Colonic mucosa (tissue), 4 donors: ENCODE measurements around the gene CCDC136. TPM values are rescaled to one million over a fixed set of nuclear protein-coding genes. Genes with fewer than 3 reads are reported as not detected.
A peak's percentile ranks its signal among the peaks of the same experiment; 100 is the strongest.

Experiments
- DNase-seq: peaks from one replicate; pipeline ENCODE4 v3.0.0-alpha.2; 2020
- H3K27ac ChIP-seq: fragments of 200-600 bp; one replicate; pipeline ENCODE4 v1.8.0; 2021
- H3K27me3 ChIP-seq: fragments of 200-600 bp; one replicate; pipeline ENCODE4 v1.8.0; 2021
- H3K36me3 ChIP-seq: fragments of 200-600 bp; one replicate; pipeline ENCODE4 v1.8.0; 2021
- H3K4me1 ChIP-seq: fragments of 200-600 bp; one replicate; pipeline ENCODE4 v1.8.0; 2021; ENCODE audit warnings: mild to moderate bottlenecking
- H3K4me3 ChIP-seq: fragments of 200-600 bp; one replicate; pipeline ENCODE4 v1.8.0; 2021
- H3K9ac ChIP-seq, 2 donors: one replicate each; pipeline ENCODE4 v1.7.0; 2013; ENCODE audit warnings: control low read depth in 2 of 2, low read depth in 2 of 2, low read length in 2 of 2
- H3K9me3 ChIP-seq: fragments of 200-600 bp; one replicate; pipeline ENCODE4 v1.8.0; 2021
- intact Hi-C: fragments of 100-400 bp; cut with DNase I; formaldehyde crosslinking; loops from one replicate; pipeline ENCODE4 v1.14.1; 2022
- total RNA-seq, 2 donors: library from RNA; stranded (reverse); fragmentation: NEBNext Ultra II Directional in 1 of 2; extraction: Animal tissue kit (Norgen Biotek cat#: 25700) in 1 of 2; gene quantifications; one replicate each; pipeline ENCODE4 v1.2.1, GENCODE V29; 2021
- TF ChIP-seq, protein P1 (sequence below): fragments of 200-600 bp; IDR thresholded peaks from one replicate; pipeline ENCODE4 v1.8.0; 2022; ENCODE audit warnings: antibody characterized with exemption, mild to moderate bottlenecking
- donor health status: healthy.
- donor health status: DM: no; HTN: no; CAD: no.
- donor health status: DM: no; HTN: no; CAD: no.

CCDC136 gene
- total RNA-seq, 2 donors from 2014 or later, result 0.64 to 5.8 TPM

DNA sequence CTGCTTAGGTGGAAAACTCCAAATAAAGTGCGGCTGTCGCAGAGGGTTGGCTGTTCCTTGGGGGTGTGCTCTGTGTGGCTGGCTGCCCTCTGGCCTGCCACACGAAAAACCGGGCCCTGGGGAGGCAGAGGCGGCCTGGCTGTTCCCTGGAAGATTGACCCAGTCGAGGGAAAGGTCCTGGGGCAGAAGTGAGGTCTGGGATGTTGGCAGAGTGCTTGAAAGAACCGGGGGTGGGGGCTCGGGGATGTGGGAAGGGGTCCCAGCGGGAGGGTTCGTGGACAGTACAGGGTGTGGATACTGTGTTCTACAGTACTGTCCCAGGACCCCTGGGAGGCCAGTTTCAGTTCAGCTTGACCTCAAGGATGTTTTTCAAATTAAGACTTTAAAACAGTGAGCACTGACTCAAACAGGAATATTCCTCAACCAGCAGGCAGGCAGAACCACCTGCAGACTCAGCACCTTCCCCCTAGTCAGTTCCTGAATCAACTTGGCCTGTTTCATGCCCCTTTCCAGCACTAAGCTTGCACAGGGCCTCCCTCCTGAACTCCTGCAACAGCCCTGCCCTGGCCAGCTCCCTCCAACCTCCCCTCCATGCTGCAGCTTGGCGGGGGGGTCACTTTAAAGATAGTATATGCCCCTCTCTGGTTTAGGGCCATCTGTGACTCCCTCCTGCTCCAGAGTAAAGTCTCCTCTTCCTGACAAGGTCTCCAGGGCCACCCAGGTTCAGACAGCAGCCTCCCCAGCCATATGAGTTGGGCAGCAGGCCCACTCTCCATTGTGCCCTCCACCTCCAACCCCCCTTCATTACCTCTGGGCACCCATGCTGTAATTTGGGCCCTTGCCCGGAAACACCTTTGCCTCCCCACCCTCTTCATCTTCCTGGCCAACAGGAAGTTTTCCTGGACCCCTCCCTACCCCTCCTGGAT lies 67.7 kb downstream of the CCDC136 start:
- no peaks in the 10 kb centered on the region for H3K36me3 ChIP-seq
- TF ChIP-seq, protein P1, sequence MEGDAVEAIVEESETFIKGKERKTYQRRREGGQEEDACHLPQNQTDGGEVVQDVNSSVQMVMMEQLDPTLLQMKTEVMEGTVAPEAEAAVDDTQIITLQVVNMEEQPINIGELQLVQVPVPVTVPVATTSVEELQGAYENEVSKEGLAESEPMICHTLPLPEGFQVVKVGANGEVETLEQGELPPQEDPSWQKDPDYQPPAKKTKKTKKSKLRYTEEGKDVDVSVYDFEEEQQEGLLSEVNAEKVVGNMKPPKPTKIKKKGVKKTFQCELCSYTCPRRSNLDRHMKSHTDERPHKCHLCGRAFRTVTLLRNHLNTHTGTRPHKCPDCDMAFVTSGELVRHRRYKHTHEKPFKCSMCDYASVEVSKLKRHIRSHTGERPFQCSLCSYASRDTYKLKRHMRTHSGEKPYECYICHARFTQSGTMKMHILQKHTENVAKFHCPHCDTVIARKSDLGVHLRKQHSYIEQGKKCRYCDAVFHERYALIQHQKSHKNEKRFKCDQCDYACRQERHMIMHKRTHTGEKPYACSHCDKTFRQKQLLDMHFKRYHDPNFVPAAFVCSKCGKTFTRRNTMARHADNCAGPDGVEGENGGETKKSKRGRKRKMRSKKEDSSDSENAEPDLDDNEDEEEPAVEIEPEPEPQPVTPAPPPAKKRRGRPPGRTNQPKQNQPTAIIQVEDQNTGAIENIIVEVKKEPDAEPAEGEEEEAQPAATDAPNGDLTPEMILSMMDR, result no peak
- intact Hi-C loops, result no loop called here
- peaks cover 8% of the 10 kb centered on the region for H3K4me1 ChIP-seq
- H3K4me3 ChIP-seq, result no peak overlapping the region
- H3K9ac ChIP-seq, result no peak overlapping the region
- no peaks in the 10 kb centered on the region for H3K27me3 ChIP-seq
- H3K27ac ChIP-seq, result no peak overlapping the region
- no peaks in the 10 kb centered on the region for H3K9me3 ChIP-seq
- no peak for DNase-seq

DNA sequence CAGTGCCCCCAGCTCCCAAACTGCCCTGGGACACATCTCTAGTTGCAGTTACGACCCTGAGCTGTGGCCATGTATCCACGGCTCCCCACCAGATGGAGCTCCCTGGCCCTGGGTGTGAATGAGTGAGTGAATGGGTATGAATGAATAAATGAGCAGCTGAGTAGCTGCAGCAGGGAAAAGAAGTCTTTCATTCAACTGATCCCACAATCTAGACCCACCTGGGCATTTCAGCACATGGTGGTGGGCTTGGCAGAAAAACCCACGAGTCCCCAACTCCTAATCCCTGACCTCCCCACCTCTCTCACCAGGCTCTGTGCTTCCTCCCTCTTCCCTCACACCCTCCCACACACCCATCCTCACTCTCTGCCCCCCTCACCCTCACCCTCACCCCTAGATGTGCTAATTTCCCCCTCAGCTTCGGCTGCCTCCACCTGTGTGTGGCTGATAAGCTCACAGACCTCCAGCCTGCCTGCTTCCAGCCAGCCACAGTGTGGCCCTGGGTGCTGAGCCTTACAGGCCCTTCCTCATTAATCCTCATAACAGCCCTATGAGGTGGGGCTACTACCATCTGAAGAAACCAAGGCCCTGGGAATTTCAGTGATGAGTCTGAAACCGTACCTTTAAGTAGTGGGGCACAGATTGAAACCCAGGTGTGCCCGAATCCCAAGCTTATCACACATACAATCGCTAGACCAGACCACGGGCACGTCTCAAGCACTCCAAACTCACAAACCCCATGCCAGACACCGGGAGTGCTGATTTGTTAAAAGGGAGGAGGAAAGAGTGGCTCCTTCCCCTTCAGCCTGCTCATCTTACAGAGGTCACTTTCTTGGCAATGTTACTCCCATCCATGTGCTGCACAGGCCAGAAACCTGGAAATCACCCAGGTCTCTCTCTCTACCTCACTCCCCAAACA lies 68.6 kb downstream of the CCDC136 start:
- TF ChIP-seq, protein P1, result no peak
- no peaks in the 10 kb centered on the region for H3K9me3 ChIP-seq
- peaks cover 8% of the 10 kb centered on the region for H3K4me1 ChIP-seq
- no peaks in the 10 kb centered on the region for H3K27me3 ChIP-seq
- no peaks in the 10 kb centered on the region for H3K36me3 ChIP-seq
- intact Hi-C loops, result no loop called here
- H3K27ac ChIP-seq, result no peak overlapping the region
- DNase-seq, result peak; percentile 34
- H3K9ac ChIP-seq, result no peak overlapping the region
- no peak overlapping the region for H3K4me3 ChIP-seq

DNA sequence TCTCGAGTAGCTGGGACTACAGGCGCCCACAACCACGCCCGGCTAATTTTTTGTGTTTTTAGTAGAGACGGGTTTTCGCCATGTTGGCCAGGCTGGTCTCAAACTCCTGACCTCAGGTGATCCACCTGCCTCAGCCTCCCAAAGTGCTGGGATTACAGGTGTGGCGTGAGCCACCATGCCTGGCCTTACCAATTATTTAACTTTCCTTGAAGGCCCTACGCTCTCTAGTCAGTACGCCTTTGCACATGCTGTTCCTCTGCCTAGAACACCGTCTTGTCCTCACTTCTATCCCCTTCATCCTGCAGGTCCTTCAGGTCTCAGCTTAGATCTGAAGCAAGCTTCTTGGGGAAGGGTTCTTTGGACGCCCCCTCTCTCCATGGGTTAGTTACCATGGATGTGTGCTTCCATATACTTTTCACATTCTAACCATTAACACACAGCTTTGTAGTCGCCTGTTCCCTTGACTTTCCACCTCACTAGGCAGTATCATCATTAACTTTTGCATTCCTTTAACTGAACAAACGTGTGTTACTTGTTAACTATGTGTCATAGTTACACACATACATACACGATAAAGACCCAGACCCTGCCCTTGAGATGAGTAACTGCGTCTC lies 70.3 kb downstream of the CCDC136 start:
- no peaks in the 10 kb centered on the region for H3K9me3 ChIP-seq
- H3K4me1 ChIP-seq, result peaks cover 8% of the 10 kb centered on the region
- peak overlapping the region; percentile 16 to 53 for H3K9ac ChIP-seq
- H3K27me3 ChIP-seq, result no peaks in the 10 kb centered on the region
- no peak for DNase-seq
- TF ChIP-seq, protein P1, result no peak
- no peak overlapping the region for H3K27ac ChIP-seq
- peak overlapping the region; percentile 91 for H3K4me3 ChIP-seq
- intact Hi-C loops, result no loop called here
- H3K36me3 ChIP-seq, result no peaks in the 10 kb centered on the region

DNA sequence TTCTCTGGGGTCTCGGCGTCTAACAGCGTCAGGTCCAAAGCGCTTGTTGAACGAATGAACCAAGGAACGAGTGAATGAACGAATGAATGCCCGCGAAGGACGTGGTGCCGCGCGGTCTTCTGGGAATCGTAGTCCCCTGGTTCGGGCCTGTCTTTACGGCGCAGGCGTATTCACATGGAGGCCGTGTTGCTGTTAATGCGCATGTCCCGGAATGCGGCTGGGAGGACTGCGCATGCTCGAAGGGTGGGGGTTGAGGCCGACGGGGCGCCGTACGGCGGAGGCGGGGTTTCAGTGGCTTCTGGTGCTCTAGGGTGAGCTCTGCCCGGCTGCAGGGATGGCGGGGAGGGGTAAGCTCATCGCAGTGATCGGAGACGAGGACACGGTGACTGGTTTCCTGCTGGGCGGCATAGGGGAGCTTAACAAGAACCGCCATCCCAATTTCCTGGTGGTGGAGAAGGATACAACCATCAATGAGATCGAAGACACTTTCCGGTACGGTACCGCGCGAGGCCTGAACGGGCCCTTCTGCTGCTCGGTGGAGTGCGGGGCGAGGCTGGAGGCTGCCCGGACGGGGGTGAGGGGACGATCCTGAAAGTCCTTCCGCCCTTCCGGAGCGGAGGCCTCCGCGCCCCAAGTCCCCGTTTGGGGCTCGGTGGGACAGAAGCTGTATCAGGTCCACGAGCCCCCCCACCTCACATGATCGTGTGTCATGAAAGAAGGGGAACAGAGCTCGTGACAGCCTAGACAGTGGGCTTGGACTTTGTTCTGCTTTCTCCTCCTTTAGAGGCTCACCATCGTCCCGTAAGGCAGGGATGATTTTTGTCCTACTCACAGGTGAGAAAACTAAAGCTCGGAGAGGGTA lies 71.0 kb downstream of the CCDC136 start, which contains the start of gene ATP6V1F:
ATP6V1F (plus strand) TSS at position 286 of the 862 bp plus-strand sequence; CDS start at position 335, 49 bp downstream.
- Histone ChIP-seq H3K9me3 (no peaks in the 10 kb centered on the region), H3K9ac (peak within 1 kb of the TSS; percentile 64 to 91), H3K27me3 (no peaks in the 10 kb centered on the region), H3K4me3 (peak within 1 kb of the TSS; percentile 91), H3K4me1 (peaks cover 8% of the 10 kb centered on the region), H3K36me3 (no peaks in the 10 kb centered on the region), H3K27ac (peak within 1 kb of the TSS; percentile 75)
- TF ChIP-seq, protein P1, result no peak
- peak; percentile 99 for DNase-seq
- intact Hi-C loops, result no loop called here
